HG03342 (cell line): Measurements from ENCODE around the gene CSF2RB.

Experiments
- ATAC-seq: cut with Tn5 transposase; IDR thresholded peaks from one replicate; pipeline ENCODE4 v1.9.1; 2021; ENCODE audit warnings: mild to moderate bottlenecking, moderate library complexity; ENCODE audit not compliant: unreplicated experiment

The CSF2RB gene

GRCh38 chr22:36934418-36935312, 21.2 kb downstream of the CSF2RB start:
- ATAC-seq, result no peak

- ATAC-seq, result no peak
Observed at GRCh38 chr22:36935313-36935610, 21.8 kb downstream of the CSF2RB start.

- no peak for ATAC-seq
Observed at GRCh38 chr22:36935694-36936093, 22.3 kb downstream of the CSF2RB start.

GRCh38 chr22:36936362-36937116, 23.1 kb downstream of the CSF2RB start:
- ATAC-seq, result no peak

- ATAC-seq, result no peak
Observed at GRCh38 chr22:36937319-36938027, 24.0 kb downstream of the CSF2RB start.

GRCh38 chr22:36938028-36938425, 24.6 kb downstream of the CSF2RB start:
- ATAC-seq, result no peak

- no peak for ATAC-seq
Observed at GRCh38 chr22:36938886-36939285, 25.5 kb downstream of the CSF2RB start.

- no peak for ATAC-seq
Observed at GRCh38 chr22:36940676-36941075, 27.2 kb downstream of the CSF2RB start.

- ATAC-seq, result no peak
Observed at GRCh38 chr22:36942556-36942955, 29.1 kb downstream of the CSF2RB start.

GRCh38 chr22:36946421-36947158, 33.2 kb downstream of the CSF2RB start:
- no peak for ATAC-seq

- ATAC-seq, result no peak
Observed at GRCh38 chr22:36948273-36949225, 35.1 kb downstream of the CSF2RB start.

GRCh38 chr22:36950797-36951590, 37.6 kb downstream of the CSF2RB start:
- ATAC-seq, result no peak

GRCh38 chr22:36951746-36952145, 38.3 kb downstream of the CSF2RB start:
- no peak for ATAC-seq

- ATAC-seq, result no peak
Observed at GRCh38 chr22:36953239-36954080, 40.0 kb downstream of the CSF2RB start.

- ATAC-seq, result no peak
Observed at GRCh38 chr22:36954251-36955014, 41.0 kb downstream of the CSF2RB start.

GRCh38 chr22:36955691-36956090, 42.3 kb downstream of the CSF2RB start:
- ATAC-seq, result no peak

- no peak for ATAC-seq
Observed at GRCh38 chr22:36958366-36958765, 44.9 kb downstream of the CSF2RB start.
